K562 (cell line): ENCODE measurements around the gene EPHA10. TPM values are rescaled to one million over a fixed set of nuclear protein-coding genes. Genes with fewer than 3 reads are reported as not detected.

Source experiments
- ATAC-seq: fragments of 200-7000 bp; cut with Tn5 transposase; 3 replicates; pipeline ENCODE4 v1.9.1; 2020; ENCODE audit warnings: moderate library complexity
- BruUV-seq: library from RNA; stranded (reverse); fragments of 400-500 nt; replicated peaks from 2 replicates; lab custom pipeline; 2021; lab: Mats Ljungman, UMichigan
- CTCF ChIA-PET: fragments of 300-600 bp; formaldehyde crosslinking; extraction: SDS; loops from one replicate; lab custom pipeline; 2021; ENCODE audit warnings: low intra/inter-chr PET ratio; lab: Yijun Ruan, JAX
- POLR2A ChIA-PET: fragments of 300-600, 350-650 bp; sonication (Branson Sonifier 250); formaldehyde crosslinking; extraction: SDS; loops from one replicate; lab custom pipeline; 2021; ENCODE audit warnings: antibody characterized with exemption, inconsistent platforms; lab: Yijun Ruan, JAX
- DNase-seq, 4 experiments: peaks; one replicate each; pipeline versions ENCODE4 v3.0.0 to v3.0.0-alpha.2; 2011 to 2018; ENCODE audit warnings: low spot score in 3 of 4, mixed read lengths in 3 of 4; ENCODE audit errors: extremely low read depth in 1 of 4
- FAIRE-seq: peaks from 2 replicates; lab custom pipeline; 2011; peaks lifted over from hg19 to GRCh38; lab: Jason Lieb, UNC
- H2AFZ ChIP-seq: 2 replicates; pipeline ENCODE4 v1.6.0; 2011; ENCODE audit warnings: low read depth, low read length, control low read depth, inconsistent platforms
- H3K27ac ChIP-seq: fragments of 200-600 bp; 3 replicates; pipeline ENCODE4 v1.8.0; 2011; ENCODE audit warnings: low read depth, mild to moderate bottlenecking, control low read depth, inconsistent platforms, low read length, moderate library complexity, mixed read lengths; ENCODE audit errors: extremely low read depth
- H3K27me3 ChIP-seq, 2 experiments: fragments of 300-600 bp in 1 of 2; 2 replicates in 1 of 2; 3 replicates in 1 of 2; pipeline versions ENCODE4 v1.6.0 to v1.8.0; 2011; ENCODE audit warnings: inconsistent platforms in 2 of 2, low read length in 2 of 2, mild to moderate bottlenecking in 1 of 2, mixed read lengths in 1 of 2, moderate library complexity in 1 of 2; ENCODE audit not compliant: control insufficient read depth in 2 of 2, insufficient read depth in 2 of 2
- H3K36me3 ChIP-seq: fragments of 300-600 bp; 3 replicates; pipeline ENCODE4 v1.8.0; 2011; ENCODE audit warnings: mild to moderate bottlenecking, low read length, inconsistent platforms; ENCODE audit not compliant: control insufficient read depth, insufficient read depth
- H3K4me1 ChIP-seq, 2 experiments: fragments of 200-600 bp in 1 of 2; replicated peaks in 1 of 2; 2 replicates in 1 of 2; 3 replicates in 1 of 2; pipeline versions ENCODE4 v1.5.1 to v1.8.0; 2011; ENCODE audit warnings: inconsistent platforms in 2 of 2, low read length in 2 of 2, mild to moderate bottlenecking in 1 of 2, mixed read lengths in 1 of 2, moderate library complexity in 1 of 2; ENCODE audit not compliant: control insufficient read depth in 2 of 2, insufficient read depth in 2 of 2
- H3K4me2 ChIP-seq: 2 replicates; pipeline ENCODE4 v1.6.1; 2011; ENCODE audit warnings: low read length, control low read depth, inconsistent platforms, mixed read lengths; ENCODE audit not compliant: insufficient read depth
- H3K4me3 ChIP-seq: fragments of 200-600 bp; sonication (generic), shearing (Covaris generic); 2 replicates; pipeline ENCODE4 v1.5.1; 2016; ENCODE audit warnings: control low read depth, inconsistent platforms
- H3K79me2 ChIP-seq: fragments of 200-600 bp; 3 replicates; pipeline ENCODE4 v1.8.0; 2011; ENCODE audit warnings: low read length, inconsistent platforms; ENCODE audit not compliant: control insufficient read depth, insufficient read depth
- H3K9ac ChIP-seq, 2 experiments: 2 replicates each; pipeline versions ENCODE4 v1.6.0 to v1.6.1; 2011; ENCODE audit warnings: low read depth in 2 of 2, low read length in 2 of 2, control low read depth in 1 of 2, inconsistent platforms in 1 of 2, mild to moderate bottlenecking in 1 of 2, mixed read lengths in 1 of 2; ENCODE audit not compliant: insufficient read depth in 1 of 2
- H3K9me1 ChIP-seq: one replicate; pipeline ENCODE4 v1.6.0; 2011; ENCODE audit warnings: inconsistent platforms, mild to moderate bottlenecking, low read length, moderate library complexity; ENCODE audit not compliant: control insufficient read depth, insufficient read depth
- H3K9me3 ChIP-seq: replicated peaks from 2 replicates; pipeline ENCODE4 v1.5.1; 2011; ENCODE audit warnings: low read depth, low read length, inconsistent platforms; ENCODE audit not compliant: control insufficient read depth, insufficient read depth
- H4K20me1 ChIP-seq: replicated peaks from 2 replicates; pipeline ENCODE4 v1.6.1; 2011; ENCODE audit warnings: low read length, inconsistent platforms, mixed read lengths; ENCODE audit not compliant: control insufficient read depth, insufficient read depth
- GATA2 ChIP-seq: sonication (generic); formaldehyde crosslinking; IDR thresholded peaks from 2 replicates; pipeline ENCODE4 v1.4.0; 2020; ENCODE audit warnings: mild to moderate bottlenecking, missing genetic modification reagents
- PHF20 ChIP-seq: fragments of 450-650 bp; IDR thresholded peaks from 2 replicates; pipeline ENCODE4 v1.6.1; 2018; ENCODE audit not compliant: partially characterized antibody
- RB1 ChIP-seq: fragments of 450-650 bp; IDR thresholded peaks from 2 replicates; pipeline ENCODE4 v1.6.1; 2017; ENCODE audit warnings: low read depth, mild to moderate bottlenecking
- XRCC5 ChIP-seq: fragments of 200-400 bp; formaldehyde crosslinking; IDR thresholded peaks from 2 replicates; pipeline ENCODE4 v1.6.1; 2017; ENCODE audit warnings: low read depth, mild to moderate bottlenecking, low read length
- ZNF121 ChIP-seq: sonication (generic); formaldehyde crosslinking; conservative IDR thresholded peaks from 2 replicates; pipeline ENCODE4 v1.8.0; 2022; ENCODE audit warnings: missing genetic modification reagents
- WGBS: fragments of 100-300 bp; shearing (Covaris generic); methylation state at CpG from one replicate; pipeline ENCODE4 v1.1.6; 2016; ENCODE audit warnings: low coverage, mixed read lengths; ENCODE audit not compliant: insufficient coverage; ENCODE audit errors: missing lambda C conversion rate; 5-methylcytosine and 5-hydroxymethylcytosine counted together
- in situ Hi-C: fragments of 300-500 bp; cut with MboI; formaldehyde crosslinking; loops from 4 replicates; pipeline ENCODE4 v1.15.0; 2018; ENCODE audit warnings: inconsistent platforms, mixed read lengths
- intact Hi-C: fragments of 100-400 bp; cut with micrococcal nuclease; formaldehyde crosslinking; loops from 2 replicates; pipeline ENCODE4 v1.14.2; 2022
- polyA plus RNA-seq, 8 experiments: library from polyadenylated mRNA; depleted of rRNA in 4 of 8; stranded (reverse) in 5 of 8; unstranded in 3 of 8; fragments of >200 nt; fragmentation: Nextera tagmentation in 2 of 8; fragmentation: Illumina TruSeq in 1 of 8; extraction: Ambion mirVana in 2 of 8; extraction: Trizol in 1 of 8; gene quantifications; 2 replicates each; pipeline versions ENCODE4 v1.2.1 to v1.2.3, GENCODE V29; 2011 to 2014; ENCODE audit warnings: inconsistent platforms in 1 of 8, missing spikeins in 1 of 8
- total RNA-seq, 7 experiments: library from RNA; depleted of rRNA in 6 of 7; stranded (reverse); fragments of >200 nt in 6 of 7; fragmentation: Illumina TruSeq in 2 of 7; extraction: Trizol in 2 of 7; gene quantifications; 2 replicates each; pipeline versions ENCODE4 v1.2.1 to v1.2.3, GENCODE V29; 2011 to 2021; ENCODE audit warnings: low replicate concordance in 1 of 7
- TF ChIP-seq, protein P1 (sequence below): fragments of 250-450 bp; sonication (Bioruptor Pico); IDR thresholded peaks from 2 replicates; pipeline ENCODE4 v1.4.0; 2020; ENCODE audit warnings: mild to moderate bottlenecking, moderate library complexity

EPHA10 gene
- total and polyA plus RNA-seq, 9 of the 15 experiments (the other 6 are each of a cell fraction or from before 2014, with no cell fraction given): 0.03 TPM; not detected in 8

GRCh38 chr1:37741662-37742061 lies 23.3 kb downstream of the EPHA10 start:
- no peak overlapping the region for H3K9ac ChIP-seq
- no peaks in the 10 kb centered on the region for H3K79me2 ChIP-seq
- ATAC-seq: no peak
- no TSS peak for BruUV-seq
- no peak overlapping the region for H2AFZ ChIP-seq
- in situ Hi-C loops: no loop called here
- no peaks in the 10 kb centered on the region for H3K9me3 ChIP-seq
- H3K4me3 ChIP-seq: no peak overlapping the region
- no peaks in the 10 kb centered on the region for H3K36me3 ChIP-seq
- no peaks in the 10 kb centered on the region for H3K4me1 ChIP-seq
- no peak for DNase-seq
- FAIRE-seq: no peak
- H3K27me3 ChIP-seq: peaks cover 14 to 22% of the 10 kb centered on the region in 2 experiments; a peak in 4 of 5 replicates
- intact Hi-C loops: no loop called here
- H3K27ac ChIP-seq: no peak overlapping the region
- 0 out of 2 replicates have a peak, but pooled peaks cover 2% of the 10 kb centered on the region for H4K20me1 ChIP-seq
- TF ChIP-seq, protein P1, sequence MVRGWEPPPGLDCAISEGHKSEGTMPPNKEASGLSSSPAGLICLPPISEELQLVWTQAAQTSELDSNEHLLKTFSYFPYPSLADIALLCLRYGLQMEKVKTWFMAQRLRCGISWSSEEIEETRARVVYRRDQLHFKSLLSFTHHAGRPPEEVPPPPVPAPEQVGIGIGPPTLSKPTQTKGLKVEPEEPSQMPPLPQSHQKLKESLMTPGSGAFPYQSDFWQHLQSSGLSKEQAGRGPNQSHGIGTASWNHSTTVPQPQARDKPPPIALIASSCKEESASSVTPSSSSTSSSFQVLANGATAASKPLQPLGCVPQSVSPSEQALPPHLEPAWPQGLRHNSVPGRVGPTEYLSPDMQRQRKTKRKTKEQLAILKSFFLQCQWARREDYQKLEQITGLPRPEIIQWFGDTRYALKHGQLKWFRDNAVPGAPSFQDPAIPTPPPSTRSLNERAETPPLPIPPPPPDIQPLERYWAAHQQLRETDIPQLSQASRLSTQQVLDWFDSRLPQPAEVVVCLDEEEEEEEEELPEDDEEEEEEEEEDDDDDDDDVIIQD: no peak
- TF ChIP-seq XRCC5 (no peak), ZNF121 (CRISPR knock-in tag) (no peak), RB1 (no peak), PHF20 (no peak), GATA2 (CRISPR knock-in tag) (no peak)
- POLR2A ChIA-PET: interaction anchor here (0.6 to 2.1 kb wide), 13 partner anchors 10 to 310 kb away, joined by 3 to 8 read pairs (median 4); a partner anchor contains a TSS
- no peak overlapping the region for H3K4me2 ChIP-seq
- CTCF ChIA-PET: interaction anchor here (0.6 kb wide), 1 partner anchor 1796 kb away, joined by 3 read pairs; no protein-coding TSS in a partner anchor
- 0% methylated on average over 6 of the region's 6 CpGs for WGBS
- no peaks in the 10 kb centered on the region for H3K9me1 ChIP-seq
